Chondrocyte (in vitro differentiated cells): Measurements from ENCODE around the gene NUCB2. TPM values are rescaled to one million over a fixed set of nuclear protein-coding genes. Genes with fewer than 3 reads are reported as not detected.

ENCODE experiments used
- DNase-seq: peaks from one replicate; pipeline ENCODE4 v3.0.0; 2021; ENCODE audit warnings: mixed read lengths, low spot score
- H3K27ac Mint-ChIP-seq: one replicate; pipeline ENCODE4 v1.8.0; 2021; ENCODE audit warnings: mild to moderate bottlenecking, moderate library complexity, mixed read lengths; ENCODE audit not compliant: unreplicated experiment
- H3K27me3 Mint-ChIP-seq: 2 replicates; pipeline ENCODE4 v1.8.0; 2021; ENCODE audit warnings: low read depth, mixed read lengths
- H3K36me3 Mint-ChIP-seq: 2 replicates; pipeline ENCODE4 v1.8.0; 2021; ENCODE audit warnings: low read depth, mixed read lengths
- H3K4me1 Mint-ChIP-seq: 2 replicates; pipeline ENCODE4 v1.8.0; 2021; ENCODE audit warnings: low read depth, mild to moderate bottlenecking, mixed read lengths
- H3K4me3 Mint-ChIP-seq: one replicate; pipeline ENCODE4 v1.8.0; 2021; ENCODE audit warnings: mild to moderate bottlenecking, moderate library complexity, mixed read lengths; ENCODE audit not compliant: unreplicated experiment
- H3K9me3 Mint-ChIP-seq: 2 replicates; pipeline ENCODE4 v1.8.0; 2021; ENCODE audit warnings: low read depth, mixed read lengths
- total RNA-seq: library from RNA; stranded (reverse); gene quantifications from 3 replicates; pipeline ENCODE4 v1.2.1, GENCODE V29; 2021
- TF ChIP-seq, protein P1 (sequence below): fragments of 200-600 bp; sonication (generic); IDR thresholded peaks from 2 replicates; pipeline ENCODE4 v1.5.0; 2021; ENCODE audit warnings: antibody characterized with exemption, mild to moderate bottlenecking, moderate library complexity

The NUCB2 gene
- total RNA-seq, 1 donor from 2014 or later: 134 TPM

DNA sequence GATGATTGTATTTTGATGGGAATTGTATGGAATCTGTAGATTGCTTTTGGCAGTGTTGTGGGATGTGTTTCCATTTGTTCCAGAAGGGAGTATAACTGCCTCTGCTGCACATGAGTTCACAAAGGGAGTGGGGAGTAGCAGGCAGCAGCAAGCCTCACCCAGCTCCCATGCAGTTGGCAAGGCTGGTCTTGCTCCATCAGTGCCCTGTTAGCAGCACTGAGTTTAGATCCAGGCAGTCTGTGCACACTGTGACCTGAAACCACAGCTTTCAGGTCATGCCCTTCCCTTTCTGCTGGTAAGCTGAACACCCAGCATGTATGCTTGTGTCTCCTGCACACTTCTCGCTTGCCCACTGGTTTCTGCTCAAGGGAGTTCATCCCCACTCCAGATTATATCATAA lies 3.7 kb upstream of the NUCB2 start:
- Mint-ChIP-seq H3K9me3 (no peaks in the 10 kb centered on the region), H3K27ac (no peak overlapping the region), H3K4me1 (peaks cover 12% of the 10 kb centered on the region), H3K27me3 (peaks cover 2% of the 10 kb centered on the region), H3K4me3 (no peak overlapping the region), H3K36me3 (no peaks in the 10 kb centered on the region)
- no peak for DNase-seq
- TF ChIP-seq, protein P1, sequence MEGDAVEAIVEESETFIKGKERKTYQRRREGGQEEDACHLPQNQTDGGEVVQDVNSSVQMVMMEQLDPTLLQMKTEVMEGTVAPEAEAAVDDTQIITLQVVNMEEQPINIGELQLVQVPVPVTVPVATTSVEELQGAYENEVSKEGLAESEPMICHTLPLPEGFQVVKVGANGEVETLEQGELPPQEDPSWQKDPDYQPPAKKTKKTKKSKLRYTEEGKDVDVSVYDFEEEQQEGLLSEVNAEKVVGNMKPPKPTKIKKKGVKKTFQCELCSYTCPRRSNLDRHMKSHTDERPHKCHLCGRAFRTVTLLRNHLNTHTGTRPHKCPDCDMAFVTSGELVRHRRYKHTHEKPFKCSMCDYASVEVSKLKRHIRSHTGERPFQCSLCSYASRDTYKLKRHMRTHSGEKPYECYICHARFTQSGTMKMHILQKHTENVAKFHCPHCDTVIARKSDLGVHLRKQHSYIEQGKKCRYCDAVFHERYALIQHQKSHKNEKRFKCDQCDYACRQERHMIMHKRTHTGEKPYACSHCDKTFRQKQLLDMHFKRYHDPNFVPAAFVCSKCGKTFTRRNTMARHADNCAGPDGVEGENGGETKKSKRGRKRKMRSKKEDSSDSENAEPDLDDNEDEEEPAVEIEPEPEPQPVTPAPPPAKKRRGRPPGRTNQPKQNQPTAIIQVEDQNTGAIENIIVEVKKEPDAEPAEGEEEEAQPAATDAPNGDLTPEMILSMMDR: no peak

DNA sequence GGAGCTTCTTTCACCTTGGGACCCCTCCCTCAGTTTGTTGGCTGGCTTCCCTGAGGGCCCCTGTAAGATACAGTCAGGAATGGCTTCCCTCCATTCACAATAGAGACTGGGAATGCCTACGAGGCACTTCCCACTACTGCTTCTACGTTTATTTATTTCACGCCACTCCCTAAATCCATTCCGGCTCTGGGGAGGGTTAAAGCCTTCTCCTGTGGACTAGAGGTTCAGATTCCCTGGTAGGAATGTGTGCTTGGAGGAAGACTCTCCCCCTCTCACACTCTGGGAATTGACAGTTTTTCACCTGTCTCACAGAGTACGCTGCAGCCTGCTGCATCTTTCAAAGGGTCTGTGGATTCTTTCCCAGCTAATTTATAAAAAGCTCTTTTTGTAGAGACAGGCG lies 3.3 kb upstream of the NUCB2 start:
- TF ChIP-seq, protein P1: no peak
- Mint-ChIP-seq H3K27me3 (peaks cover 2% of the 10 kb centered on the region), H3K27ac (no peak overlapping the region), H3K4me3 (no peak overlapping the region), H3K4me1 (peaks cover 15% of the 10 kb centered on the region), H3K36me3 (no peaks in the 10 kb centered on the region), H3K9me3 (no peaks in the 10 kb centered on the region)
- DNase-seq: no peak

- H3K36me3 Mint-ChIP-seq: no peaks in the 10 kb centered on the region
- H3K4me3 Mint-ChIP-seq: no peak overlapping the region
- no peak overlapping the region for H3K27ac Mint-ChIP-seq
- H3K9me3 Mint-ChIP-seq: no peaks in the 10 kb centered on the region
- DNase-seq: no peak
- H3K27me3 Mint-ChIP-seq: peaks cover 2% of the 10 kb centered on the region
- TF ChIP-seq, protein P1: no peak
- peaks cover 18% of the 10 kb centered on the region for H3K4me1 Mint-ChIP-seq
Measured at GRCh38 chr11:17273668-17274282, 2.8 kb upstream of the NUCB2 start.

DNA sequence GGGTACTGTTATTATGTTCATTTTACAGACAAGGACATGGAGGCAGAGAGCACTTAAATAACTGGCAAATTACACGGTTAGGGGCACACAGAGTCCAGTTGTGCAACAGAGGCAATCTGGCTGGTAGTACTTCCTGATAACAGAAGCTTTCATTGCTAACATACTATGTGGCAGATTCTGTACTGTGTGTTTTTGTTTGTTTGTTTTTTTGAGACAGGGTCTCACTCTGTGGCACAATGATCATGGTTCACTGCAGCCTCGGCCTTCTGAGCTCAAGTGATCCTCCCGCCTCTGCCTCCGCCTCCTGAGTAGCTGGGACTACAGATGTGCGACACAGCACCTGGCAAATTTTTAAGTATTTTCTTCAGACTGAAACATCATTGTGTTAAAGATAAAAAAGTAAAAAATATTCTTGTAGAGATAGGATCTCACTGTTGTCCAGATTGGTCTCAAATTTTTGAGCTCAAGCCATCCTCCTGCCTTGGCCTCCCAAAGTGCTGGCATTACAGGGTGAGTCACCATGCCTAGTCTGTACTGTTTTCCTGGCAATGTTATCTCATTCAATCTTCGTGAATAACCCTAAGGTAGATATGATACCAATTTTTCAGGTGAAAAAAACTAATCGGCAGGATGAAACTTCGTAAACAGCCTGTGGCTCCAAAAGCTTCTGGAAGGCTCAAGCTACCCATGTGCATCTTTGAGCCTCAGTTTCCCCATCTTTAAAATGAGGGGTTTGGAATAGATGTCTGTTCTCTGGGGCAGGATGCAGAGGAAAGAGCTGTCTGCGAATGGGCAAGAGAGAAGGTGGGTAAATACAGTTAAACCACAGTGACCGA lies 921 bp upstream of the NUCB2 start:
- H3K27me3 Mint-ChIP-seq: peaks cover 2% of the 10 kb centered on the region
- TF ChIP-seq, protein P1: no peak
- H3K4me3 Mint-ChIP-seq: peak overlapping the region; percentile 93
- peaks cover 18% of the 10 kb centered on the region for H3K4me1 Mint-ChIP-seq
- no peaks in the 10 kb centered on the region for H3K9me3 Mint-ChIP-seq
- peak overlapping the region; percentile 76 for H3K27ac Mint-ChIP-seq
- H3K36me3 Mint-ChIP-seq: no peaks in the 10 kb centered on the region
- DNase-seq: no peak

- DNase-seq: no peak
- no peaks in the 10 kb centered on the region for H3K36me3 Mint-ChIP-seq
- TF ChIP-seq, protein P1: no peak
- peaks cover 2% of the 10 kb centered on the region for H3K27me3 Mint-ChIP-seq
- no peaks in the 10 kb centered on the region for H3K9me3 Mint-ChIP-seq
- peaks cover 18% of the 10 kb centered on the region for H3K4me1 Mint-ChIP-seq
- peak overlapping the region; percentile 93 for H3K4me3 Mint-ChIP-seq
- H3K27ac Mint-ChIP-seq: peak overlapping the region; percentile 76
Measured at GRCh38 chr11:17277024-17277584, 565 bp downstream of the NUCB2 start.
